Panc1 (cell line): ENCODE measurements around the gene MSMB.

Source experiments
- POLR2AphosphoS5 ChIP-seq: IDR thresholded peaks from 2 replicates; pipeline ENCODE4 v1.6.1; 2012; ENCODE audit warnings: mild to moderate bottlenecking, low read depth, low read length, moderate library complexity
- SIN3A ChIP-seq: IDR thresholded peaks from 2 replicates; pipeline ENCODE4 v1.6.1; 2012; ENCODE audit warnings: low read depth, mild to moderate bottlenecking, low read length, moderate library complexity, borderline replicate concordance; ENCODE audit not compliant: insufficient read depth
- TCF7L2 ChIP-seq: IDR thresholded peaks from 2 replicates; pipeline ENCODE4 v1.6.1; 2011; ENCODE audit warnings: mild to moderate bottlenecking, low read depth, low read length, inconsistent platforms
- TF ChIP-seq, protein P1 (sequence below): fragments of 450-650 bp; IDR thresholded peaks from 2 replicates; pipeline ENCODE4 v1.5.1; 2017; ENCODE audit warnings: mild to moderate bottlenecking

DNA sequence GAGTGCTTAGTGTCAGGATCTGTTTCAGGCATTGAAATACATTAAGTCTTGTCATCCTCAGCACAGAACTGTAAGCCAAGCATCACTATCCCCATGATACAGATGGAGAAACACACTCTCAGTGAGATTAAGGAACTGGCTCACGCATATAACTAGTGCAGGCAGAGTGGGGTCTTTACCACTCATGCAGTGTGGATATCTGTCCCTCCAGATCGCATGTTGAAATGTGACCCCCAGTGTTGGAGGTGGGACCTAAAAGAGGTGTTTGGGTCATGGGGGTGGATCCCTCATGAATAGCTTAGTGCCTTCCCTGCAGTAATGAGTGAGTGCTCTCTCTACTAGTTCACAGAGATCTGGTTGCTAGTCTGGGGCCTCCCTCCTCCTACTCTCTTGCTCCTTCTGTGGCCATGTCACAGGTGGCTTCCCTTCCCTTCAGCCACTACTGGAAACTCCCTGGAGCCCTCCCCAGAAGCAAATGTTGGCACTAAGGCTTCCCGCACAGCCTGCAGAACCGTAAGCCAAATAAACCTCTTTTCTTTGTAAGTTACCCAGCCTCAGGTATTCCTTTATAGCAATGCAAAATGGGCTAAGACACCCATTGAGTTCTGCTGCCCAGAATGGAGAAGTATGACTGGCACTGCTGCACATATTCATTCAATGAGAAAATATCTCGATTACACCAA, 31.8 kb upstream of the MSMB start:
- TF ChIP-seq, protein P1, sequence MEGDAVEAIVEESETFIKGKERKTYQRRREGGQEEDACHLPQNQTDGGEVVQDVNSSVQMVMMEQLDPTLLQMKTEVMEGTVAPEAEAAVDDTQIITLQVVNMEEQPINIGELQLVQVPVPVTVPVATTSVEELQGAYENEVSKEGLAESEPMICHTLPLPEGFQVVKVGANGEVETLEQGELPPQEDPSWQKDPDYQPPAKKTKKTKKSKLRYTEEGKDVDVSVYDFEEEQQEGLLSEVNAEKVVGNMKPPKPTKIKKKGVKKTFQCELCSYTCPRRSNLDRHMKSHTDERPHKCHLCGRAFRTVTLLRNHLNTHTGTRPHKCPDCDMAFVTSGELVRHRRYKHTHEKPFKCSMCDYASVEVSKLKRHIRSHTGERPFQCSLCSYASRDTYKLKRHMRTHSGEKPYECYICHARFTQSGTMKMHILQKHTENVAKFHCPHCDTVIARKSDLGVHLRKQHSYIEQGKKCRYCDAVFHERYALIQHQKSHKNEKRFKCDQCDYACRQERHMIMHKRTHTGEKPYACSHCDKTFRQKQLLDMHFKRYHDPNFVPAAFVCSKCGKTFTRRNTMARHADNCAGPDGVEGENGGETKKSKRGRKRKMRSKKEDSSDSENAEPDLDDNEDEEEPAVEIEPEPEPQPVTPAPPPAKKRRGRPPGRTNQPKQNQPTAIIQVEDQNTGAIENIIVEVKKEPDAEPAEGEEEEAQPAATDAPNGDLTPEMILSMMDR = no peak
- no peak for TF ChIP-seq POLR2AphosphoS5
- no peak for TF ChIP-seq SIN3A
- no peak for TF ChIP-seq TCF7L2
